Activated T-helper 1 cell treated with Interleukin-2 at 50 U/mL for 16 hours (primary cell): ENCODE results near the gene PSMD3.
"Not testable (repeated sequence)": the region's sequence is repeated elsewhere in the genome, so short reads cannot be mapped to it uniquely, and the experiment has no call there.

Experiments
- DNase-seq: peaks from one replicate; pipeline ENCODE4 v3.0.0-alpha.2; 2020; ENCODE audit warnings: low read depth

The PSMD3 gene

GRCh38 chr17:39996800-39997199 lies 16.2 kb downstream of the PSMD3 start:
- no peak for DNase-seq

GRCh38 chr17:39997543-39997942 lies 16.9 kb downstream of the PSMD3 start:
- no peak for DNase-seq

GRCh38 chr17:39999067-39999466 lies 18.5 kb downstream of the PSMD3 start:
- no peak for DNase-seq

- DNase-seq, result no peak
These were observed 19.6 kb downstream of the PSMD3 start for GRCh38 chr17:40000161-40000560.

- DNase-seq, result not testable (repeated sequence)
These were observed 20.7 kb downstream of the PSMD3 start for GRCh38 chr17:40001335-40001734.

GRCh38 chr17:40004072-40004471 lies 23.5 kb downstream of the PSMD3 start:
- DNase-seq, result no peak

GRCh38 chr17:40004712-40005111 lies 24.1 kb downstream of the PSMD3 start:
- DNase-seq, result no peak

- DNase-seq, result no peak
These were observed 24.9 kb downstream of the PSMD3 start for GRCh38 chr17:40005520-40005919.

GRCh38 chr17:40010946-40011500 lies 30.4 kb downstream of the PSMD3 start:
- not testable (repeated sequence) for DNase-seq

GRCh38 chr17:40012017-40012647 lies 31.5 kb downstream of the PSMD3 start:
- not testable (repeated sequence) for DNase-seq

GRCh38 chr17:40014375-40014980 lies 33.9 kb downstream of the PSMD3 start:
- DNase-seq, result no peak

- DNase-seq, result no peak
These were observed 34.7 kb downstream of the PSMD3 start, which contains the start of gene CSF3 for GRCh38 chr17:40015005-40015997. TSS of gene CSF3 (plus strand) at chr17:40015440. CDS start at chr17:40015475, 35 bp downstream.

GRCh38 chr17:40015998-40016985 lies 35.7 kb downstream of the PSMD3 start:
- DNase-seq, result no peak

- no peak for DNase-seq
These were observed 36.9 kb downstream of the PSMD3 start for GRCh38 chr17:40017422-40018080.

GRCh38 chr17:40018211-40019121 lies 37.9 kb downstream of the PSMD3 start:
- no peak for DNase-seq

GRCh38 chr17:40019140-40019991 lies 38.8 kb downstream of the PSMD3 start:
- DNase-seq, result no peak

GRCh38 chr17:40020146-40020545 lies 39.5 kb downstream of the PSMD3 start:
- DNase-seq, result no peak

GRCh38 chr17:40021451-40021971 lies 40.9 kb downstream of the PSMD3 start:
- no peak for DNase-seq
